GM13976 (cell line): ENCODE measurements around the gene ACTC1.

Source experiments
- DNase-seq: peaks from one replicate; pipeline ENCODE4 v3.0.0; 2012; ENCODE audit warnings: low spot score
- CTCF ChIP-seq: IDR thresholded peaks from 2 replicates; pipeline ENCODE4 v1.5.1; 2012; ENCODE audit warnings: borderline replicate concordance, mild to moderate bottlenecking; ENCODE audit not compliant: insufficient read depth; ENCODE audit errors: extremely low read depth, missing control alignments, control extremely low read depth
- in situ Hi-C: fragments of 300-500 bp; cut with MboI; formaldehyde crosslinking; loops from one replicate; pipeline ENCODE4 v1.12.0; 2022; ENCODE audit warnings: low sequenced_read_pairs, mixed read lengths, inconsistent platforms; ENCODE audit not compliant: unreplicated experiment

The ACTC1 gene

DNA sequence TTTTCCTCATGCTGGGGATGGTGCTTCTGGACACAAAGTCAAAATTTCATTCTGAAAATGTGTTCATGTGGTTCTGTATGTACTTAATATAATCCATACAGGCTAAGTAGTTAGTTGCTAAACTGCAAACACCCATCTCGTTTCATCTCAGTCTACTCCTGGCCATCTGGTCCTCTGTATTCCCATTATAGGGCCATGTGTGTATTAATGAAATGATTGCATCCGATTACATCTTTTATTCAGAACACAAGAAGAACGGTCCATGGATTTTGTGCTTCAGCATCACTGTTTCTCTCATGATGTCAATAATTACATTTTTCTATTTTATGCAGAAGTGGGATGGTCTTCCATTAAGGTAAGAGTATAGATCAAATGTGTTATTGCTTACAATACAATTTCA lies 34.4 kb downstream of the ACTC1 start:
- in situ Hi-C loops, result no loop called here
- no peak for DNase-seq

GRCh38 chr15:34759992-34760391 lies 35.4 kb downstream of the ACTC1 start:
- no peak for DNase-seq
- no peak for TF ChIP-seq CTCF
- in situ Hi-C loops, result no loop called here

More for the DNA sequence above, 34.4 kb downstream of the ACTC1 start:
- no peak for TF ChIP-seq CTCF

- no peak for TF ChIP-seq CTCF
- in situ Hi-C loops, result no loop called here
- DNase-seq, result no peak
Measured at GRCh38 chr15:34759347-34759746, 36.0 kb downstream of the ACTC1 start.

GRCh38 chr15:34757262-34757661 lies 38.1 kb downstream of the ACTC1 start:
- in situ Hi-C loops, result no loop called here
- no peak for DNase-seq
- no peak for TF ChIP-seq CTCF

DNA sequence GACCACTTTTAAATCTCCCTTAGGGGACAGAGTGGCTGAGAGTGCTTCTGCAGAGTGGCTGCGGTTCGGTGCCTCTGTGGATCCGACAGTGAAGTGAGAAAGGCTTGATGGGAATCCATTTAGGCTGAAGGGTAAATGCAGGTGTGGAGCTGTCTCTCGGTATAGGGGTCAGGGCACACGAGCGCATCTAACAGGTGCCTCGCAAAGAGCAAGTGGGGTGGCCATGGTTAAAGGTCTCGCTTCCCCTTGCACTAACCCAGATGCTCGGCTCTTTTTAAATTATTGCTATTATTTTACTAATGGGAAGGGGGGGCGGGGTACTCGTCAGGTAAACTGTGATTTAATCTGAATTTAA lies 40.0 kb downstream of the ACTC1 start:
- TF ChIP-seq CTCF, result no peak
- in situ Hi-C loops, result no loop called here
- no peak for DNase-seq

GRCh38 chr15:34754674-34755418 lies 40.5 kb downstream of the ACTC1 start, which contains the start of gene GJD2:
Gene GJD2 (minus strand): TSS chr15:34754998. CDS start chr15:34754488, 510 bp downstream.
- in situ Hi-C loops, result no loop called here
- DNase-seq, result peak; percentile 20
- TF ChIP-seq CTCF, result no peak
